Kidney (tissue), 14 donors: ENCODE measurements around the gene HTR2B. TPM values are rescaled to one million over a fixed set of nuclear protein-coding genes. Genes with fewer than 3 reads are reported as not detected.

Experiments used
- DNase-seq, 5 donors: peaks; one replicate each; pipeline ENCODE4 v3.0.0-alpha.2; 2013 to 2020
- FAIRE-seq: peaks from 2 replicates; lab custom pipeline; 2012; peaks lifted over from hg19 to GRCh38; lab: Jason Lieb, UNC
- H3K27ac ChIP-seq, 2 donors: one replicate each; pipeline ENCODE4 v1.7.0; 2013; ENCODE audit warnings: low read depth in 2 of 2, low read length in 2 of 2, inconsistent platforms in 1 of 2
- H3K27me3 ChIP-seq: one replicate; pipeline ENCODE4 v1.7.1; 2013; ENCODE audit warnings: low read length, inconsistent platforms; ENCODE audit not compliant: control insufficient read depth, insufficient read depth
- H3K36me3 ChIP-seq, 3 donors: one replicate each; pipeline versions ENCODE4 v1.7.0 to v1.7.1; 2013; ENCODE audit warnings: low read length in 3 of 3, control low read depth in 1 of 3, inconsistent platforms in 1 of 3; ENCODE audit not compliant: insufficient read depth in 3 of 3, control insufficient read depth in 2 of 3
- H3K4me1 ChIP-seq, 3 donors: one replicate each; pipeline versions ENCODE4 v1.7.0 to v1.7.1; 2013; ENCODE audit warnings: low read length in 3 of 3, inconsistent platforms in 1 of 3, low read depth in 1 of 3; ENCODE audit not compliant: control insufficient read depth in 2 of 3, insufficient read depth in 2 of 3
- H3K4me3 ChIP-seq, 3 donors: one replicate each; pipeline versions ENCODE4 v1.7.0 to v1.8.1; 2013; ENCODE audit warnings: low read length in 3 of 3, control low read depth in 1 of 3, inconsistent platforms in 1 of 3
- H3K9ac ChIP-seq, 3 donors: one replicate each; pipeline versions ENCODE4 v1.7.0 to v1.7.1; 2013; ENCODE audit warnings: low read length in 3 of 3, control low read depth in 1 of 3, inconsistent platforms in 1 of 3
- H3K9me3 ChIP-seq, 3 donors: one replicate each; pipeline versions ENCODE4 v1.7.0 to v1.7.1; 2013; ENCODE audit warnings: low read length in 3 of 3, control low read depth in 1 of 3, inconsistent platforms in 1 of 3; ENCODE audit not compliant: control insufficient read depth in 2 of 3, insufficient read depth in 1 of 3
- CTCF ChIP-seq: IDR thresholded peaks from 3 replicates; pipeline ENCODE4 v1.5.1; 2012; ENCODE audit warnings: mild to moderate bottlenecking, moderate library complexity, borderline replicate concordance; ENCODE audit not compliant: insufficient read depth; ENCODE audit errors: extremely low read depth
- intact Hi-C: fragments of 100-400 bp; cut with DNase I; formaldehyde crosslinking; loops from one replicate; pipeline ENCODE4 v1.11.1; 2022
- polyA plus RNA-seq: library from polyadenylated mRNA; stranded (reverse); fragments of 350-450 nt; fragmentation: Illumina TruSeq; extraction: RNeasy Lipid Tissue Mini Kit (QIAGEN cat#74804); gene quantifications from one replicate; pipeline ENCODE4 v1.2.3, GENCODE V29; 2014; ENCODE audit warnings: low read depth, low replicate concordance; ENCODE audit not compliant: insufficient read depth
- total RNA-seq: library from RNA; stranded (reverse); fragmentation: NEBNext Ultra II Directional; extraction: Animal tissue kit (Norgen Biotek cat#: 25700); gene quantifications from one replicate; pipeline ENCODE4 v1.2.1, GENCODE V29; 2021
- donor health status: control.
- donor health status: control.
- donor health status: control.
- donor health status: control.
- donor health status: control.
- donor health status: DM: yes; HTN: yes; CAD: no.
- donor health status: Normal renal cell carcinoma (clear cell type).

Gene HTR2B
- total and polyA plus RNA-seq, 2 donors from 2014 or later = 2.0 to 3.0 TPM

GRCh38 chr2:231167745-231168459 lies 43.1 kb upstream of the HTR2B start:
- no peak for TF ChIP-seq CTCF
- no peak overlapping the region for H3K4me3 ChIP-seq
- H3K27ac ChIP-seq = no peak overlapping the region
- H3K36me3 ChIP-seq = peaks cover 7 to 36% (median 26%) of the 10 kb centered on the region in 3 donors
- H3K9me3 ChIP-seq = no peaks in the 10 kb centered on the region
- FAIRE-seq (no peak), DNase-seq (no peak)
- H3K9ac ChIP-seq = no peak overlapping the region
- intact Hi-C loops = no loop called here
- no peaks in the 10 kb centered on the region for H3K27me3 ChIP-seq
- no peaks in the 10 kb centered on the region for H3K4me1 ChIP-seq

GRCh38 chr2:231163414-231164095 lies 38.7 kb upstream of the HTR2B start:
- intact Hi-C loops = no loop called here
- Histone ChIP-seq H3K4me1 (peaks cover 0 to 2% (median 0%) of the 10 kb centered on the region in 3 donors), H3K9ac (no peak overlapping the region), H3K36me3 (peaks cover 6 to 22% (median 16%) of the 10 kb centered on the region in 3 donors), H3K27me3 (no peaks in the 10 kb centered on the region), H3K27ac (no peak overlapping the region), H3K4me3 (no peak overlapping the region), H3K9me3 (no peaks in the 10 kb centered on the region)
- no peak for TF ChIP-seq CTCF
- DNase-seq (no peak), FAIRE-seq (peak; percentile 30)

GRCh38 chr2:231163011-231163410 lies 38.2 kb upstream of the HTR2B start:
- TF ChIP-seq CTCF = no peak
- intact Hi-C loops = no loop called here
- Histone ChIP-seq H3K9ac (no peak overlapping the region), H3K4me3 (no peak overlapping the region), H3K36me3 (peaks cover 6 to 21% (median 16%) of the 10 kb centered on the region in 3 donors), H3K27ac (peak overlapping the region in 1 of 2 donors; percentile 5), H3K4me1 (peaks cover 0 to 2% (median 0%) of the 10 kb centered on the region in 3 donors), H3K27me3 (no peaks in the 10 kb centered on the region), H3K9me3 (no peaks in the 10 kb centered on the region)
- DNase-seq (peak in 1 of 5 donors; percentile 20), FAIRE-seq (no peak)
